Endothelial cell of umbilical vein (primary cell): ENCODE data around the gene CNDP1. TPM values are rescaled to one million over a fixed set of nuclear protein-coding genes. Genes with fewer than 3 reads are reported as not detected.

ENCODE experiments used
- BruUV-seq: library from RNA; stranded (reverse); fragments of 400-500 nt; replicated peaks from 2 replicates; lab custom pipeline; 2021; lab: Mats Ljungman, UMichigan
- CTCF ChIA-PET: fragments of 300-600, 350-600 bp; sonication (Branson Sonifier 250); formaldehyde crosslinking; loops from one replicate; lab custom pipeline; 2021; ENCODE audit warnings: antibody characterized with exemption, inconsistent platforms; lab: Charles Lee
- POLR2A ChIA-PET: fragments of 300-600, 350-600 bp; sonication (Branson Sonifier 250); formaldehyde crosslinking; loops from one replicate; lab custom pipeline; 2021; ENCODE audit warnings: antibody characterized with exemption, inconsistent platforms; lab: Charles Lee
- DNase-seq: peaks from one replicate; pipeline ENCODE4 v3.0.0-alpha.2; 2011; ENCODE audit warnings: low read depth, low spot score
- FAIRE-seq: peaks from 2 replicates; lab custom pipeline; 2011; peaks lifted over from hg19 to GRCh38; lab: Jason Lieb, UNC
- H2AFZ ChIP-seq: 2 replicates; pipeline ENCODE4 v1.6.0; 2012; ENCODE audit warnings: low read depth, low read length, control low read depth, inconsistent platforms
- H3K27ac ChIP-seq: 2 replicates; pipeline ENCODE4 v1.5.1; 2011; ENCODE audit warnings: low read depth, mild to moderate bottlenecking, control low read depth, low read length, moderate library complexity; ENCODE audit not compliant: insufficient read depth
- H3K27me3 ChIP-seq, 2 experiments: 2 replicates each; pipeline versions ENCODE4 v1.6.0 to v1.6.1; 2011; ENCODE audit warnings: low read length in 2 of 2, mixed read lengths in 1 of 2; ENCODE audit not compliant: control insufficient read depth in 2 of 2, insufficient read depth in 2 of 2
- H3K36me3 ChIP-seq, 2 experiments: 2 replicates in 1 of 2; 3 replicates in 1 of 2; pipeline ENCODE4 v1.5.1; 2011; ENCODE audit warnings: low read length in 2 of 2, mild to moderate bottlenecking in 1 of 2, moderate library complexity in 1 of 2; ENCODE audit not compliant: control insufficient read depth in 2 of 2, insufficient read depth in 2 of 2; ENCODE audit errors: extremely low read depth in 1 of 2
- H3K4me1 ChIP-seq: 3 replicates; pipeline ENCODE4 v1.5.1; 2011; ENCODE audit warnings: mild to moderate bottlenecking, low read length; ENCODE audit not compliant: control insufficient read depth, insufficient read depth; ENCODE audit errors: extremely low read depth
- H3K4me2 ChIP-seq: 2 replicates; pipeline ENCODE4 v1.6.1; 2011; ENCODE audit warnings: low read length, control low read depth, mixed read lengths; ENCODE audit not compliant: insufficient read depth
- H3K4me3 ChIP-seq, 3 experiments: fragments of 200-600 bp in 1 of 3; sonication (generic), shearing (Covaris generic) in 1 of 3; replicated peaks in 1 of 3; 2 replicates each; pipeline ENCODE4 v1.5.1; 2011 to 2016; ENCODE audit warnings: control low read depth in 3 of 3, low read length in 3 of 3, mild to moderate bottlenecking in 2 of 3, inconsistent platforms in 1 of 3, low read depth in 1 of 3, moderate library complexity in 1 of 3; ENCODE audit not compliant: insufficient read depth in 1 of 3
- H3K79me2 ChIP-seq: 2 replicates; pipeline ENCODE4 v1.6.0; 2012; ENCODE audit warnings: low read length, inconsistent platforms; ENCODE audit not compliant: control insufficient read depth, insufficient read depth
- H3K9ac ChIP-seq: replicated peaks from 2 replicates; pipeline ENCODE3; 2011; ENCODE audit warnings: low read length, control low read depth; ENCODE audit not compliant: insufficient read depth; ENCODE audit errors: extremely low read depth
- H3K9me1 ChIP-seq: replicated peaks from 3 replicates; pipeline ENCODE4 v1.6.0; 2011; ENCODE audit warnings: mild to moderate bottlenecking, low read length; ENCODE audit not compliant: control insufficient read depth, insufficient read depth; ENCODE audit errors: extremely low read depth
- H3K9me3 ChIP-seq: replicated peaks from 2 replicates; pipeline ENCODE4 v1.5.1; 2012; ENCODE audit warnings: low read length, inconsistent platforms; ENCODE audit not compliant: control insufficient read depth, insufficient read depth
- H4K20me1 ChIP-seq: replicated peaks from 2 replicates; pipeline ENCODE3; 2011; ENCODE audit warnings: mild to moderate bottlenecking, low read length; ENCODE audit not compliant: control insufficient read depth, insufficient read depth; ENCODE audit errors: extremely low read depth
- CTCF ChIP-seq, 2 donors: IDR thresholded peaks; 1 replicate in 1 of 2; 2 replicates in 1 of 2; pipeline ENCODE4 v1.5.1; 2011; ENCODE audit warnings: low read length in 2 of 2, mild to moderate bottlenecking in 2 of 2, moderate library complexity in 2 of 2, control low read depth in 1 of 2, inconsistent platforms in 1 of 2, low read depth in 1 of 2; ENCODE audit not compliant: insufficient read depth in 1 of 2; ENCODE audit errors: extremely low read depth in 1 of 2
- EZH2 ChIP-seq: IDR thresholded peaks from 2 replicates; pipeline ENCODE4 v1.6.1; 2012; ENCODE audit warnings: borderline replicate concordance, low read depth, mild to moderate bottlenecking, moderate library complexity, low read length, inconsistent platforms; ENCODE audit not compliant: severe bottlenecking
- FOS ChIP-seq: IDR thresholded peaks from 2 replicates; pipeline ENCODE4 v1.6.1; 2011; ENCODE audit warnings: mild to moderate bottlenecking, low read length, moderate library complexity, borderline replicate concordance; ENCODE audit not compliant: insufficient read depth
- GATA2 ChIP-seq: IDR thresholded peaks from 2 replicates; pipeline ENCODE4 v1.7.0; 2011; ENCODE audit warnings: low read depth, mild to moderate bottlenecking, moderate library complexity, mixed read lengths, low read length; ENCODE audit not compliant: insufficient read length, insufficient read depth
- JUN ChIP-seq: IDR thresholded peaks from 2 replicates; pipeline ENCODE4 v1.6.1; 2011; ENCODE audit warnings: borderline replicate concordance, low read depth; ENCODE audit not compliant: insufficient read length, insufficient read depth
- MAX ChIP-seq: IDR thresholded peaks from 2 replicates; pipeline ENCODE4 v1.6.1; 2011; ENCODE audit not compliant: insufficient read depth, insufficient read length
- MYC ChIP-seq: IDR thresholded peaks from one replicate; pipeline ENCODE4 v1.6.1; 2011; ENCODE audit warnings: mild to moderate bottlenecking, low read depth, low read length
- POLR2A ChIP-seq: IDR thresholded peaks from 2 replicates; pipeline ENCODE4 v1.6.1; 2012; ENCODE audit warnings: low read depth, mild to moderate bottlenecking, control low read depth, low read length
- POLR2AphosphoS5 ChIP-seq: IDR thresholded peaks from 2 replicates; pipeline ENCODE4 v1.6.1; 2012; ENCODE audit warnings: low read depth, mild to moderate bottlenecking, control low read depth, low read length, moderate library complexity; ENCODE audit not compliant: insufficient read depth
- dilution Hi-C: fragments of 300-500 bp; cut with MboI; formaldehyde crosslinking; loops from one replicate; pipeline ENCODE4 v1.15.0; 2019; ENCODE audit warnings: low sequenced_read_pairs; ENCODE audit not compliant: extremely low pct_ligation_motif_present
- intact Hi-C: fragments of 100-400 bp; cut with micrococcal nuclease; formaldehyde crosslinking; loops from one replicate; pipeline ENCODE4 v1.10.0; 2022
- polyA plus RNA-seq, 4 experiments: library from polyadenylated mRNA; depleted of rRNA in 3 of 4; stranded (reverse) in 3 of 4; unstranded in 1 of 4; fragments of >200 nt; gene quantifications; 2 replicates each; pipeline versions ENCODE4 v1.2.1 to v1.2.3, GENCODE V29; 2011 to 2012; ENCODE audit warnings: missing spikeins in 1 of 4
- total RNA-seq: library from RNA; stranded (reverse); gene quantifications from 2 replicates; pipeline ENCODE4 v1.2.3, GENCODE V29; 2021

CNDP1 gene
- total and polyA plus RNA-seq, 2 donors (not counting 3 experiments of a cell fraction or from before 2014, with no cell fraction given): not detected

- POLR2A ChIA-PET: no interaction called here
- H3K27ac ChIP-seq: peak overlapping the region; percentile 35
- FAIRE-seq: no peak
Measured at GRCh38 chr18:74632351-74632679, 98.0 kb downstream of the CNDP1 start.

More at GRCh38 chr18:74632351-74632679, 98.0 kb downstream of the CNDP1 start:
- Histone ChIP-seq H2AFZ (no peak overlapping the region), H3K9ac (no peak overlapping the region), H3K9me1 (peaks cover 3% of the 10 kb centered on the region), H3K4me2 (peak overlapping the region; percentile 83), H3K9me3 (no peaks in the 10 kb centered on the region), H3K36me3 (peaks cover 0 to 6% of the 10 kb centered on the region in 2 experiments), H3K27me3 (no peaks in the 10 kb centered on the region), H3K4me1 (peaks cover 14% of the 10 kb centered on the region), H3K4me3 (no peak overlapping the region), H3K79me2 (peaks cover 7% of the 10 kb centered on the region), H4K20me1 (no peaks in the 10 kb centered on the region)
- no peak for DNase-seq
- TF ChIP-seq JUN (no peak), POLR2A (no peak), GATA2 (no peak), MYC (no peak), CTCF (IDR thresholded peaks at IDR 0.05; ENCODE audit: extremely low read depth in 1 of 2, insufficient read depth in 1 of 2, low read depth in 1 of 2, low read length in 2 of 2) (no peak), FOS (no peak), POLR2AphosphoS5 (no peak), MAX (no peak), EZH2 (no peak)
- BruUV-seq: no TSS peak
- intact Hi-C loops (no loop called here), dilution Hi-C loops (no loop called here)
- CTCF ChIA-PET: interaction anchor here (0.8 to 1.0 kb wide), 2 partner anchors 9 to 540 kb away, joined by 3 to 5 read pairs; no protein-coding TSS in a partner anchor
